Glutamatergic neuron (in vitro differentiated cells): Measurements from ENCODE around the gene DSC2. TPM values are rescaled to one million over a fixed set of nuclear protein-coding genes. Genes with fewer than 3 reads are reported as not detected.

Source experiments
- DNase-seq: peaks from one replicate; pipeline ENCODE4 v3.0.0; 2022
- H3K27ac Mint-ChIP-seq: one replicate; pipeline ENCODE4 v1.8.0; 2020; ENCODE audit warnings: mild to moderate bottlenecking, mixed read lengths, inconsistent platforms; ENCODE audit not compliant: unreplicated experiment
- H3K27me3 Mint-ChIP-seq: one replicate; pipeline ENCODE4 v1.8.0; 2020; ENCODE audit warnings: mild to moderate bottlenecking, moderate library complexity, mixed read lengths, inconsistent platforms; ENCODE audit not compliant: unreplicated experiment
- H3K36me3 Mint-ChIP-seq: one replicate; pipeline ENCODE4 v1.8.0; 2020; ENCODE audit warnings: mild to moderate bottlenecking, mixed read lengths, inconsistent platforms; ENCODE audit not compliant: unreplicated experiment
- H3K4me1 Mint-ChIP-seq: one replicate; pipeline ENCODE4 v1.8.0; 2020; ENCODE audit warnings: mild to moderate bottlenecking, low read depth, mixed read lengths, inconsistent platforms; ENCODE audit not compliant: unreplicated experiment
- H3K4me3 Mint-ChIP-seq: one replicate; pipeline ENCODE4 v1.8.0; 2020; ENCODE audit warnings: mild to moderate bottlenecking, mixed read lengths, inconsistent platforms; ENCODE audit not compliant: unreplicated experiment
- H3K9me3 Mint-ChIP-seq: one replicate; pipeline ENCODE4 v1.8.0; 2020; ENCODE audit warnings: mild to moderate bottlenecking, moderate library complexity, mixed read lengths, inconsistent platforms; ENCODE audit not compliant: unreplicated experiment
- total RNA-seq: library from RNA; stranded (reverse); fragmentation: NEBNext Ultra II Directional; extraction: Animal tissue kit (Norgen Biotek cat#: 25700); gene quantifications from one replicate; pipeline ENCODE4 v1.2.1, GENCODE V29; 2021; ENCODE audit not compliant: unreplicated experiment
- TF ChIP-seq, protein P1 (sequence below): fragments of 200-600 bp; sonication (generic); IDR thresholded peaks from one replicate; pipeline ENCODE4 v1.5.0; 2021; ENCODE audit not compliant: partially characterized antibody, unreplicated experiment

DSC2 gene
- total RNA-seq, 1 donor from 2014 or later: 31.4 TPM

DNA sequence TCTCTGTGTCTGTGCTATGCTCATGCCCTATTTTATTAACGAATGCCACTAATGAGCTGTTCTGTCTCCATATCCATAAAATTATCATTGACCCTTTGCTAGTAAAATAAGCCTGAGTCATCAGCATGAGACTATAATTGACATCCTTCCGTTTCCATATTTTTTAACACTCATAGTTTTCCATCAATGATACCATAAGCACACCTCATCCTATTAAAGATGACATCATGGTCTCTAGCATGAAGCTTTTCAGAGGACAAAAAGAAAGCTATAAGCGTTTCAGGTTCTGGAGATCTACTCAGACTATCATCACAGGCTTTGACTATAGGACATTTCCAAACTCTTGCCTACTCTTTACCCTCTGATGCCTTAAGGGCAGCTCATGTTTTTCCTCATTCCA is 1.2 kb upstream of the DSC2 start:
- TF ChIP-seq, protein P1, sequence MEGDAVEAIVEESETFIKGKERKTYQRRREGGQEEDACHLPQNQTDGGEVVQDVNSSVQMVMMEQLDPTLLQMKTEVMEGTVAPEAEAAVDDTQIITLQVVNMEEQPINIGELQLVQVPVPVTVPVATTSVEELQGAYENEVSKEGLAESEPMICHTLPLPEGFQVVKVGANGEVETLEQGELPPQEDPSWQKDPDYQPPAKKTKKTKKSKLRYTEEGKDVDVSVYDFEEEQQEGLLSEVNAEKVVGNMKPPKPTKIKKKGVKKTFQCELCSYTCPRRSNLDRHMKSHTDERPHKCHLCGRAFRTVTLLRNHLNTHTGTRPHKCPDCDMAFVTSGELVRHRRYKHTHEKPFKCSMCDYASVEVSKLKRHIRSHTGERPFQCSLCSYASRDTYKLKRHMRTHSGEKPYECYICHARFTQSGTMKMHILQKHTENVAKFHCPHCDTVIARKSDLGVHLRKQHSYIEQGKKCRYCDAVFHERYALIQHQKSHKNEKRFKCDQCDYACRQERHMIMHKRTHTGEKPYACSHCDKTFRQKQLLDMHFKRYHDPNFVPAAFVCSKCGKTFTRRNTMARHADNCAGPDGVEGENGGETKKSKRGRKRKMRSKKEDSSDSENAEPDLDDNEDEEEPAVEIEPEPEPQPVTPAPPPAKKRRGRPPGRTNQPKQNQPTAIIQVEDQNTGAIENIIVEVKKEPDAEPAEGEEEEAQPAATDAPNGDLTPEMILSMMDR: no peak
- no peak for DNase-seq
- H3K4me1 Mint-ChIP-seq: peaks cover 29% of the 10 kb centered on the region
- peak overlapping the region; percentile 61 for H3K4me3 Mint-ChIP-seq
- no peaks in the 10 kb centered on the region for H3K36me3 Mint-ChIP-seq
- H3K27me3 Mint-ChIP-seq: peaks cover 17% of the 10 kb centered on the region
- H3K27ac Mint-ChIP-seq: peak overlapping the region; percentile 63
- peaks cover 22% of the 10 kb centered on the region for H3K9me3 Mint-ChIP-seq

GRCh38 chr18:31102941-31103340 is 720 bp upstream of the DSC2 start:
- Mint-ChIP-seq H3K4me1 (peaks cover 29% of the 10 kb centered on the region), H3K4me3 (peak overlapping the region; percentile 90), H3K27ac (peak overlapping the region; percentile 98), H3K9me3 (peaks cover 22% of the 10 kb centered on the region), H3K27me3 (peaks cover 17% of the 10 kb centered on the region), H3K36me3 (no peaks in the 10 kb centered on the region)
- TF ChIP-seq, protein P1: no peak
- no peak for DNase-seq

DNA sequence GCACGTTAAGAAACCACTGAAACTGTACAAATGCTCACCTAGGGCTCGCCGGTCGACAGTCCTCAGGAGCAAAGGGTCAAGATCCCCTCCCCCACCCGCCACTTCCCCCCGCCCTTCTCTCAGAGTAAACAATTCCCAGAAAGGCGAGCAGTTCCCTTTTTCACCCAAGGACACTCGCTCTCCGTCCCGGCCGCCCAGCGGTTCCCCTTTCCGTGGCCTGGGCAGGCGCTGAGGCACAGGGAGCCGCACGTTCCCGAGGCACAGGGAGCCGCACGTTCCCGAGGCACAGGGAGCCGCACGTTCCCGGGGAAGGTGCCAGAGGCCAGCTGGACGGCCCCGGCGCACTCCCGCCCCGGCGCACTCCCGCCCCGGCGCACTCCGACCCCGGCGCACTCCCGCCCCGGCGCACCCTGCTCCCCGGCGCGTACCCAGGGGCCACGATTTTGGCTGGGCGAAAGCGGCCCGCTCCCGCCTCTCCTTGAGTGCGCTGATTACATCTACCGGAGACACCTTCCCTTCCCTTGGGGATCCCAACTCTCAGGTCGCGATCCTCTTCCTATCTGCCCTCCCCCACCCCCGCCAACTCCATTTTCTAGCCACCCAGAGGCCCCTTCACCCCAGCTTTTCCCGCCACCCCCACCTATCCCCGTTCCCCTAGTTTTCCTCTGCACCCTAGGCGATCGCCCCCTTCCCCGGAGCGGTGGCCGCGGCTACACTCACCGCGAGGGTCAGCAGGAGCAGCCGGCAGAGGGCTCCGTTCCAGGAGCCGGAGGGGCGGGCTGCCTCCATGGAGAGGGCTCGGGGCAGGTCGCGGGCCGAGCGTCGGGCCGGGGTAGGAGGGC is 817 bp downstream of the DSC2 start:
- H3K27me3 Mint-ChIP-seq: peaks cover 17% of the 10 kb centered on the region
- peak overlapping the region; percentile 98 for H3K4me3 Mint-ChIP-seq
- peak overlapping the region; percentile 98 for H3K27ac Mint-ChIP-seq
- peak; percentile 80 for DNase-seq
- no peaks in the 10 kb centered on the region for H3K36me3 Mint-ChIP-seq
- peaks cover 29% of the 10 kb centered on the region for H3K4me1 Mint-ChIP-seq
- TF ChIP-seq, protein P1: no peak
- peaks cover 22% of the 10 kb centered on the region for H3K9me3 Mint-ChIP-seq

- Mint-ChIP-seq H3K9me3 (peaks cover 22% of the 10 kb centered on the region), H3K4me3 (peak overlapping the region; percentile 98), H3K36me3 (no peaks in the 10 kb centered on the region), H3K27me3 (peaks cover 17% of the 10 kb centered on the region), H3K27ac (peak overlapping the region; percentile 98), H3K4me1 (peaks cover 29% of the 10 kb centered on the region)
- DNase-seq: peak; percentile 63
- TF ChIP-seq, protein P1: no peak
Observed at GRCh38 chr18:31100436-31101182, 1.6 kb downstream of the DSC2 start.
